ENCODE data around the gene SIK3.

DNA sequence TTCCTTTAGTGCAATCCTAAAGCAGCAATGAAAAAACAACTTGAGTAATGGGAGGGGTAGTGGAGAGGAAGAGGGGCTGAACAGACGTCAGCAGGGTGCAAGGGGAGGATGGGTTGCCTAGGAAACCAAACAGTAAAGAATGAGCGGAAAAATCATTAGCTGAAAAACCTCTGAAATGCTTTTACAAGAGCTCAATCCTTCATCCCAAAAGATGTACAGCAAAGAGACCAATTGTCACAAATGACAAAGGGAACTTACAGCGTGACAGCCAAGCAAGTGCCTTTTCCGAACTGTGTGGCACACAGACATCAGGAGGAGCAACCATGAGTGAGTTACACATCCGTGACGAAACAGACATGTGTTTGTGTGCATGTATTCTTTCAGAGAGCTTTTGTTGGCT lies 104.6 kb downstream of the SIK3 start:
- TF ChIP-seq TAF1 (IDR thresholded peaks at IDR 0.05; ENCODE audit: borderline replicate concordance, insufficient read depth, low read length) (no peak), POLR2AphosphoS5 (IDR thresholded peaks at IDR 0.05; ENCODE audit: low read depth, low read length) (no peak), FOXP2 (optimal IDR thresholded peaks at IDR 0.05; ENCODE audit: borderline replicate concordance, extremely low read depth, extremely low read length, insufficient read depth) (no peak), SIN3A (IDR thresholded peaks at IDR 0.05; ENCODE audit: borderline replicate concordance, insufficient read depth, low read length) (no peak)
- TF ChIP-seq, protein P1, sequence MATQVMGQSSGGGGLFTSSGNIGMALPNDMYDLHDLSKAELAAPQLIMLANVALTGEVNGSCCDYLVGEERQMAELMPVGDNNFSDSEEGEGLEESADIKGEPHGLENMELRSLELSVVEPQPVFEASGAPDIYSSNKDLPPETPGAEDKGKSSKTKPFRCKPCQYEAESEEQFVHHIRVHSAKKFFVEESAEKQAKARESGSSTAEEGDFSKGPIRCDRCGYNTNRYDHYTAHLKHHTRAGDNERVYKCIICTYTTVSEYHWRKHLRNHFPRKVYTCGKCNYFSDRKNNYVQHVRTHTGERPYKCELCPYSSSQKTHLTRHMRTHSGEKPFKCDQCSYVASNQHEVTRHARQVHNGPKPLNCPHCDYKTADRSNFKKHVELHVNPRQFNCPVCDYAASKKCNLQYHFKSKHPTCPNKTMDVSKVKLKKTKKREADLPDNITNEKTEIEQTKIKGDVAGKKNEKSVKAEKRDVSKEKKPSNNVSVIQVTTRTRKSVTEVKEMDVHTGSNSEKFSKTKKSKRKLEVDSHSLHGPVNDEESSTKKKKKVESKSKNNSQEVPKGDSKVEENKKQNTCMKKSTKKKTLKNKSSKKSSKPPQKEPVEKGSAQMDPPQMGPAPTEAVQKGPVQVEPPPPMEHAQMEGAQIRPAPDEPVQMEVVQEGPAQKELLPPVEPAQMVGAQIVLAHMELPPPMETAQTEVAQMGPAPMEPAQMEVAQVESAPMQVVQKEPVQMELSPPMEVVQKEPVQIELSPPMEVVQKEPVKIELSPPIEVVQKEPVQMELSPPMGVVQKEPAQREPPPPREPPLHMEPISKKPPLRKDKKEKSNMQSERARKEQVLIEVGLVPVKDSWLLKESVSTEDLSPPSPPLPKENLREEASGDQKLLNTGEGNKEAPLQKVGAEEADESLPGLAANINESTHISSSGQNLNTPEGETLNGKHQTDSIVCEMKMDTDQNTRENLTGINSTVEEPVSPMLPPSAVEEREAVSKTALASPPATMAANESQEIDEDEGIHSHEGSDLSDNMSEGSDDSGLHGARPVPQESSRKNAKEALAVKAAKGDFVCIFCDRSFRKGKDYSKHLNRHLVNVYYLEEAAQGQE (IDR thresholded peaks at IDR 0.05; ENCODE audit: insufficient read depth in 1 of 2, low read depth in 2 of 2, low read length in 2 of 2): no peak
